GM12878 (cell line): Measurements from ENCODE around the gene PHAF1. TPM values are rescaled to one million over a fixed set of nuclear protein-coding genes. Genes with fewer than 3 reads are reported as not detected.

Experiments used
- ATAC-seq: fragments of 200-7000 bp; cut with Tn5 transposase; 3 replicates; pipeline ENCODE4 v1.9.1; 2020; ENCODE audit warnings: mild to moderate bottlenecking, moderate library complexity
- BruUV-seq: library from RNA; stranded (reverse); fragments of 400-500 nt; replicated peaks from 2 replicates; lab custom pipeline; 2021; lab: Mats Ljungman, UMichigan
- CTCF ChIA-PET: fragments of 300-600 bp; sonication (Branson Sonifier 250); formaldehyde crosslinking; extraction: SDS; loops from one replicate; lab custom pipeline; 2021; ENCODE audit warnings: inconsistent platforms; lab: Yijun Ruan, JAX
- POLR2A ChIA-PET: fragments of 350-600 bp; formaldehyde crosslinking; extraction: SDS; loops from one replicate; lab custom pipeline; 2021; ENCODE audit warnings: inconsistent platforms; lab: Charles Lee
- RAD21 ChIA-PET: fragments of 300-600 bp; sonication (Branson Sonifier 250); formaldehyde crosslinking; loops from one replicate; lab custom pipeline; 2023; ENCODE audit warnings: antibody characterized with exemption; ENCODE audit not compliant: unreplicated experiment; lab: Charles Lee
- SMC1A ChIA-PET: fragments of 300-600 bp; sonication (Branson Sonifier 250); formaldehyde crosslinking; loops from one replicate; lab custom pipeline; 2023; ENCODE audit not compliant: unreplicated experiment, uncharacterized antibody; lab: Charles Lee
- DNase-seq: peaks from one replicate; pipeline ENCODE4 v3.0.0-alpha.2; 2011; ENCODE audit warnings: low read depth, low spot score
- FAIRE-seq: peaks from 3 replicates; lab custom pipeline; 2011; peaks lifted over from hg19 to GRCh38; lab: Jason Lieb, UNC
- H2AFZ ChIP-seq: 2 replicates; pipeline ENCODE4 v1.6.0; 2011; ENCODE audit warnings: low read depth, low read length, control low read depth; ENCODE audit not compliant: control insufficient read depth
- H3K27ac ChIP-seq: 2 replicates; pipeline ENCODE4 v1.5.1; 2011; ENCODE audit warnings: control low read depth; ENCODE audit not compliant: control insufficient read depth, insufficient read depth
- H3K27me3 ChIP-seq, 2 experiments: replicated peaks in 1 of 2; 2 replicates each; pipeline versions ENCODE4 v1.6.0 to v1.6.1; 2011; ENCODE audit warnings: low read length in 1 of 2; ENCODE audit not compliant: control insufficient read depth in 2 of 2, insufficient read depth in 2 of 2
- H3K36me3 ChIP-seq, 2 experiments: 2 replicates each; pipeline ENCODE4 v1.5.1; 2011; ENCODE audit warnings: low read length in 1 of 2; ENCODE audit not compliant: control insufficient read depth in 2 of 2, insufficient read depth in 2 of 2
- H3K4me1 ChIP-seq: 2 replicates; pipeline ENCODE4 v1.6.1; 2011; ENCODE audit warnings: mild to moderate bottlenecking, low read length, moderate library complexity, mixed read lengths; ENCODE audit not compliant: control insufficient read depth, insufficient read depth
- H3K4me2 ChIP-seq: 2 replicates; pipeline ENCODE4 v1.6.0; 2011; ENCODE audit warnings: control low read depth; ENCODE audit not compliant: control insufficient read depth, insufficient read depth
- H3K4me3 ChIP-seq: fragments of 200-600 bp; sonication (generic); 2 replicates; pipeline ENCODE4 v1.5.1; 2016
- H3K79me2 ChIP-seq: 2 replicates; pipeline ENCODE4 v1.6.0; 2011; ENCODE audit warnings: low read length; ENCODE audit not compliant: control insufficient read depth, insufficient read depth
- H3K9ac ChIP-seq: 2 replicates; pipeline ENCODE4 v1.8.0; 2011; ENCODE audit warnings: low read length, control low read depth, mixed read lengths; ENCODE audit not compliant: control insufficient read depth, insufficient read depth
- H3K9me3 ChIP-seq: replicated peaks from 3 replicates; pipeline ENCODE4 v1.5.1; 2011; ENCODE audit warnings: mild to moderate bottlenecking, low read length; ENCODE audit not compliant: control insufficient read depth, insufficient read depth
- H4K20me1 ChIP-seq: 2 replicates; pipeline ENCODE4 v1.6.0; 2011; ENCODE audit not compliant: control insufficient read depth, insufficient read depth
- ATF7 ChIP-seq: fragments of 450-650 bp; IDR thresholded peaks from 2 replicates; pipeline ENCODE4 v1.6.1; 2016; ENCODE audit warnings: low read depth, mild to moderate bottlenecking
- BHLHE40 ChIP-seq, 2 experiments: fragments of 450-650 bp in 1 of 2; IDR thresholded peaks; 2 replicates each; pipeline ENCODE4 v1.6.1; 2011 to 2017; ENCODE audit warnings: low read depth in 2 of 2, borderline replicate concordance in 1 of 2, improper control_type of control experiment in 1 of 2, low read length in 1 of 2, mild to moderate bottlenecking in 1 of 2
- EP300 ChIP-seq, 2 experiments: fragments of 150-350 bp in 1 of 2; IDR thresholded peaks; 2 replicates each; pipeline ENCODE4 v1.6.1; 2011 to 2012; ENCODE audit warnings: low read depth in 2 of 2, low read length in 2 of 2, borderline replicate concordance in 1 of 2, improper control_type of control experiment in 1 of 2, inconsistent platforms in 1 of 2; ENCODE audit not compliant: control insufficient read depth in 1 of 2
- FOXM1 ChIP-seq: IDR thresholded peaks from 2 replicates; pipeline ENCODE4 v1.6.1; 2012; ENCODE audit warnings: low read depth, mild to moderate bottlenecking, inconsistent platforms, low read length, moderate library complexity
- HDGF ChIP-seq: fragments of 450-650 bp; IDR thresholded peaks from 2 replicates; pipeline ENCODE4 v1.6.1; 2016; ENCODE audit warnings: antibody characterized with exemption
- POLR2A ChIP-seq: IDR thresholded peaks from 2 replicates; pipeline ENCODE4 v1.6.1; 2011; ENCODE audit warnings: low read depth, mild to moderate bottlenecking, low read length
- RBBP5 ChIP-seq: fragments of 200-600 bp; sonication (generic); conservative IDR thresholded peaks from 2 replicates; pipeline ENCODE4 v1.6.1; 2016
- SIX5 ChIP-seq: IDR thresholded peaks from 2 replicates; pipeline ENCODE4 v1.6.1; 2011; ENCODE audit warnings: mild to moderate bottlenecking, low read depth, low read length, moderate library complexity; ENCODE audit not compliant: severe bottlenecking
- SUPT20H ChIP-seq: IDR thresholded peaks from 2 replicates; pipeline ENCODE4 v1.6.1; 2011; ENCODE audit warnings: low read depth, mild to moderate bottlenecking, low read length, moderate library complexity, borderline replicate concordance; ENCODE audit not compliant: control insufficient read depth
- TCF12 ChIP-seq: IDR thresholded peaks from 2 replicates; pipeline ENCODE4 v1.6.1; 2011; ENCODE audit warnings: low read depth, mild to moderate bottlenecking, low read length
- YBX1 ChIP-seq: fragments of 450-650 bp; IDR thresholded peaks from 2 replicates; pipeline ENCODE4 v1.6.1; 2016; ENCODE audit warnings: antibody characterized with exemption
- ZNF274 ChIP-seq: IDR thresholded peaks from one replicate; pipeline ENCODE4 v1.8.0; 2011; ENCODE audit not compliant: insufficient read length, insufficient read depth
- ZSCAN29 ChIP-seq: fragments of 450-650 bp; IDR thresholded peaks from 2 replicates; pipeline ENCODE4 v1.6.1; 2017; ENCODE audit warnings: mild to moderate bottlenecking, moderate library complexity
- WGBS: methylation state at CpG from one replicate; pipeline ENCODE4 v1.1.6; 2016; ENCODE audit warnings: low lambda C conversion rate; ENCODE audit not compliant: insufficient replicate concordance, insufficient coverage; ENCODE audit errors: missing lambda C conversion rate; 5-methylcytosine and 5-hydroxymethylcytosine counted together
- in situ Hi-C: fragments of 300-500 bp; cut with MboI; formaldehyde crosslinking; loops from 9 replicates; pipeline ENCODE4 v1.14.3; 2018; ENCODE audit warnings: mixed read lengths
- intact Hi-C: fragments of 100-400 bp; cut with micrococcal nuclease; formaldehyde crosslinking; loops from one replicate; pipeline ENCODE4 v1.14.2; 2022; ENCODE audit not compliant: unreplicated experiment
- polyA plus RNA-seq, 11 experiments: library from polyadenylated mRNA; depleted of rRNA in 4 of 11; unstranded in 6 of 11; stranded (reverse) in 5 of 11; fragments of >200 nt; fragmentation: Nextera tagmentation in 4 of 11; fragmentation: Illumina TruSeq in 1 of 11; extraction: Ambion mirVana in 4 of 11; extraction: Trizol in 1 of 11; gene quantifications; 1 replicate in 1 of 11; 2 replicates in 10 of 11; pipeline versions ENCODE4 v1.2.1 to v1.2.3, GENCODE V29; 2011 to 2016; ENCODE audit warnings: inconsistent platforms in 2 of 11, missing spikeins in 2 of 11, low read depth in 1 of 11
- total RNA-seq, 4 experiments: library from RNA; depleted of rRNA in 3 of 4; stranded (reverse); fragments of >200 nt in 3 of 4; fragmentation: Illumina TruSeq in 1 of 4; extraction: Trizol in 1 of 4; gene quantifications; 2 replicates each; pipeline versions ENCODE4 v1.2.1 to v1.2.3, GENCODE V29; 2013 to 2021
- TF ChIP-seq, protein P1 (sequence below): fragments of 450-650 bp; IDR thresholded peaks from 2 replicates; pipeline ENCODE4 v1.6.1; 2017; ENCODE audit warnings: mild to moderate bottlenecking, low read depth, inconsistent platforms; ENCODE audit not compliant: poor library complexity, severe bottlenecking
- TF ChIP-seq, protein P2 (sequence below): IDR thresholded peaks from 2 replicates; pipeline ENCODE4 v1.6.1; 2012; ENCODE audit warnings: low read length, inconsistent platforms

Gene PHAF1
- total and polyA plus RNA-seq, 10 of the 15 experiments (the other 5 are each of a cell fraction or from before 2014, with no cell fraction given): 4.5 to 20.9 (median 14.9) TPM

DNA sequence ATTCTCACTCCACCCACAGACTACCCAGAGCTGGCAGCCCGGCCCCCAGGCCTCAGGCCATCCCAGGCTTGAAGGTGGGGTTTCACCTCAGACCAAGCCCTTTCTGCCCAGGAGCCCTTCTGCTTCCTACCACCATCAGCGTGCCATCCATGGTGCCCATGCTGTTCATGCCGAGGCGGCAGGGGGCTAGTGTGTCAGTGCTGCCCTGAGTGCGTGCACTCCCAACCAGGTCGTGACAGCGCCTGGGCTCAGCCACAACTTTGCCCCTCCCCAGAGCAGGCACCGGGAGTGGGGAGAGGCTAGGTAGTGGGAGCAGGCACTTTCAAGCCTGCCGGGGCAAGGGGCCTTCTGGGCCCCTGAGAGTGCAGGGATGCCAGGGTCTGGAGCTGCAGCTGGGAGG, 32.6 kb downstream of the PHAF1 start:
- CTCF ChIA-PET: no interaction called here

DNA sequence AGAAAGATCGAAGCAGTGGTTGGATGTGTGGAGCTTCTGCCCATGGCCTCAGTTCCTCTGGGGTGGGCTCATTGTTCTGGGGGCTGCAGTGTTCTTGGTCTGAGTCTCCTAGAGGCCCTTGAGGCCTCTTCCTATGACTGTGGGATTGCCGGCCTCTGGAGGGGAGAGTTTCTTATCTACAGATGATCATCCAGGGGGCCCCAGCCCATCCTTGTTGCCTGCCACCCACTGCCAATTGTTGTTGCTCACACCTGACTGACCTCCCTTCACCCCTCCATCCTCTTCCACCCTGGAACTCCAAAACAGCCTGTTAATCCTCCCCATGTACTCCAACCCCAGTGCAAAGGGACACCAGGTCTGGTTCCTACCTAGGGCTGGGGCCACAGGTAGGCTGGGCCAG, 35.2 kb downstream of the PHAF1 start:
- Histone ChIP-seq H3K27ac (no peak overlapping the region), H3K9me3 (no peaks in the 10 kb centered on the region), H2AFZ (no peak overlapping the region), H3K36me3 (peaks cover 31 to 40% of the 10 kb centered on the region in 2 experiments; a peak in 3 of 4 replicates), H3K4me3 (no peak overlapping the region), H3K4me2 (no peak overlapping the region), H3K27me3 (no peaks in the 10 kb centered on the region), H3K4me1 (no peaks in the 10 kb centered on the region), H4K20me1 (no peaks in the 10 kb centered on the region), H3K79me2 (no peaks in the 10 kb centered on the region), H3K9ac (no peak overlapping the region)
- BruUV-seq: no TSS peak
- POLR2A ChIA-PET: no interaction called here
- RAD21 ChIA-PET: no interaction called here
- intact Hi-C loops (no loop called here), in situ Hi-C loops (no loop called here)
- DNase-seq (no peak), ATAC-seq (no peak), FAIRE-seq (no peak)
- SMC1A ChIA-PET: no interaction called here
- CTCF ChIA-PET: interaction anchor here (2.4 to 3.1 kb wide), 2 partner anchors 10 to 127 kb away, joined by 8 to 11 read pairs; no protein-coding TSS in a partner anchor
- 67% methylated on average over 2 of the region's 2 CpGs for WGBS
- TF ChIP-seq TCF12: no peak
- no peak for TF ChIP-seq EP300 (IDR thresholded peaks at IDR 0.05; ENCODE audit: borderline replicate concordance in 1 of 2, control insufficient read depth in 1 of 2, low read depth in 2 of 2, low read length in 2 of 2)
- TF ChIP-seq, protein P1, sequence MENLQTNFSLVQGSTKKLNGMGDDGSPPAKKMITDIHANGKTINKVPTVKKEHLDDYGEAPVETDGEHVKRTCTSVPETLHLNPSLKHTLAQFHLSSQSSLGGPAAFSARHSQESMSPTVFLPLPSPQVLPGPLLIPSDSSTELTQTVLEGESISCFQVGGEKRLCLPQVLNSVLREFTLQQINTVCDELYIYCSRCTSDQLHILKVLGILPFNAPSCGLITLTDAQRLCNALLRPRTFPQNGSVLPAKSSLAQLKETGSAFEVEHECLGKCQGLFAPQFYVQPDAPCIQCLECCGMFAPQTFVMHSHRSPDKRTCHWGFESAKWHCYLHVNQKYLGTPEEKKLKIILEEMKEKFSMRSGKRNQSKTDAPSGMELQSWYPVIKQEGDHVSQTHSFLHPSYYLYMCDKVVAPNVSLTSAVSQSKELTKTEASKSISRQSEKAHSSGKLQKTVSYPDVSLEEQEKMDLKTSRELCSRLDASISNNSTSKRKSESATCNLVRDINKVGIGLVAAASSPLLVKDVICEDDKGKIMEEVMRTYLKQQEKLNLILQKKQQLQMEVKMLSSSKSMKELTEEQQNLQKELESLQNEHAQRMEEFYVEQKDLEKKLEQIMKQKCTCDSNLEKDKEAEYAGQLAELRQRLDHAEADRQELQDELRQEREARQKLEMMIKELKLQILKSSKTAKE: no peak
- no peak for TF ChIP-seq BHLHE40 (IDR thresholded peaks at IDR 0.05; ENCODE audit: borderline replicate concordance in 1 of 2, low read depth in 2 of 2, low read length in 1 of 2)
- TF ChIP-seq ZNF274: no peak
- no peak for TF ChIP-seq ZSCAN29
- TF ChIP-seq POLR2A: no peak
- no peak for TF ChIP-seq FOXM1
- TF ChIP-seq ATF7: no peak
- no peak for TF ChIP-seq YBX1
- no peak for TF ChIP-seq SUPT20H
- TF ChIP-seq, protein P2, sequence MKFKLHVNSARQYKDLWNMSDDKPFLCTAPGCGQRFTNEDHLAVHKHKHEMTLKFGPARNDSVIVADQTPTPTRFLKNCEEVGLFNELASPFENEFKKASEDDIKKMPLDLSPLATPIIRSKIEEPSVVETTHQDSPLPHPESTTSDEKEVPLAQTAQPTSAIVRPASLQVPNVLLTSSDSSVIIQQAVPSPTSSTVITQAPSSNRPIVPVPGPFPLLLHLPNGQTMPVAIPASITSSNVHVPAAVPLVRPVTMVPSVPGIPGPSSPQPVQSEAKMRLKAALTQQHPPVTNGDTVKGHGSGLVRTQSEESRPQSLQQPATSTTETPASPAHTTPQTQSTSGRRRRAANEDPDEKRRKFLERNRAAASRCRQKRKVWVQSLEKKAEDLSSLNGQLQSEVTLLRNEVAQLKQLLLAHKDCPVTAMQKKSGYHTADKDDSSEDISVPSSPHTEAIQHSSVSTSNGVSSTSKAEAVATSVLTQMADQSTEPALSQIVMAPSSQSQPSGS: no peak

More for the DNA sequence above, 32.6 kb downstream of the PHAF1 start:
- in situ Hi-C loops: no loop called here
- Histone ChIP-seq H3K9me3 (no peaks in the 10 kb centered on the region), H3K9ac (no peak overlapping the region)
- no peak for DNase-seq
- TF ChIP-seq SIX5 (no peak), HDGF (no peak), RBBP5 (no peak), ZNF274 (no peak), POLR2A (peak; percentile 36; the same call in 1 of the 2 replicates)
- TF ChIP-seq, all 136 proteins: peak for 1
- no peak overlapping the region for H3K27ac ChIP-seq
- no peaks in the 10 kb centered on the region for H4K20me1 ChIP-seq
- no peak overlapping the region for H2AFZ ChIP-seq
- H3K27me3 ChIP-seq: no peaks in the 10 kb centered on the region
- ChIA-PET POLR2A (no interaction called here), SMC1A (interaction anchor here (1.2 to 1.7 kb wide), 2 partner anchors 9 to 15 kb away, joined by 3 to 6 read pairs; no protein-coding TSS in a partner anchor), RAD21 (interaction anchor here (1.4 to 1.5 kb wide), 2 partner anchors 13 to 125 kb away, joined by 3 to 4 read pairs; no protein-coding TSS in a partner anchor)
- H3K4me1 ChIP-seq: no peaks in the 10 kb centered on the region
- no TSS peak for BruUV-seq
- ATAC-seq (no peak), FAIRE-seq (no peak)
- no peak overlapping the region for H3K4me3 ChIP-seq
- H3K36me3 ChIP-seq: peaks cover 26 to 31% of the 10 kb centered on the region in 2 experiments; a peak in 3 of 4 replicates
- no peak overlapping the region for H3K4me2 ChIP-seq
- intact Hi-C loops: no loop called here
- H3K79me2 ChIP-seq: no peaks in the 10 kb centered on the region
- 95% methylated on average over 9 of the region's 9 CpGs for WGBS
